ENCODE data around the gene ADAMTS16.

DNA sequence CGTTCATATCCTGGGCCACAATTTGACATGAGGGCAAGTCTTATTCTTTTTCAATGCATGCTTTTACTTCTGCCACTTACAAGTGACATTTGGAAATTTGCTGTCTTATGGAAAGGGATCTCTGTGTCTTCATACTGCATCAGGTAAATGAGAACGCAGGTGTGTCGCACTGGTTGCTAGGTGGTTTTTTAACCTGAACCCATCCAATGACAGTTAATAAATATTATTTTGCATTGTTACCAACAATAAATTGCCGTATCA lies 1.1 kb downstream of the ADAMTS16 start:
- TF ChIP-seq, protein P1, sequence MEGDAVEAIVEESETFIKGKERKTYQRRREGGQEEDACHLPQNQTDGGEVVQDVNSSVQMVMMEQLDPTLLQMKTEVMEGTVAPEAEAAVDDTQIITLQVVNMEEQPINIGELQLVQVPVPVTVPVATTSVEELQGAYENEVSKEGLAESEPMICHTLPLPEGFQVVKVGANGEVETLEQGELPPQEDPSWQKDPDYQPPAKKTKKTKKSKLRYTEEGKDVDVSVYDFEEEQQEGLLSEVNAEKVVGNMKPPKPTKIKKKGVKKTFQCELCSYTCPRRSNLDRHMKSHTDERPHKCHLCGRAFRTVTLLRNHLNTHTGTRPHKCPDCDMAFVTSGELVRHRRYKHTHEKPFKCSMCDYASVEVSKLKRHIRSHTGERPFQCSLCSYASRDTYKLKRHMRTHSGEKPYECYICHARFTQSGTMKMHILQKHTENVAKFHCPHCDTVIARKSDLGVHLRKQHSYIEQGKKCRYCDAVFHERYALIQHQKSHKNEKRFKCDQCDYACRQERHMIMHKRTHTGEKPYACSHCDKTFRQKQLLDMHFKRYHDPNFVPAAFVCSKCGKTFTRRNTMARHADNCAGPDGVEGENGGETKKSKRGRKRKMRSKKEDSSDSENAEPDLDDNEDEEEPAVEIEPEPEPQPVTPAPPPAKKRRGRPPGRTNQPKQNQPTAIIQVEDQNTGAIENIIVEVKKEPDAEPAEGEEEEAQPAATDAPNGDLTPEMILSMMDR (IDR thresholded peaks at IDR 0.05; ENCODE audit: extremely low read depth in 1 of 2, insufficient read depth in 1 of 2, low read depth in 1 of 2, low read length in 2 of 2), result no peak
- TF ChIP-seq POLR2AphosphoS5 (IDR thresholded peaks at IDR 0.05; ENCODE audit: insufficient read depth, low read depth, low read length), result no peak
- TF ChIP-seq POLR2A (IDR thresholded peaks at IDR 0.05; ENCODE audit: low read depth, low read length), result no peak

All from endothelial cell of umbilical vein (primary cell).